Esophagus squamous epithelium (tissue), 5 donors: ENCODE results near the gene ZNF556. TPM values are rescaled to one million over a fixed set of nuclear protein-coding genes. Genes with fewer than 3 reads are reported as not detected.

ENCODE experiments used
- DNase-seq: peaks from one replicate; lab custom pipeline; 2025; lab: John Stamatoyannopoulos, UW
- H3K27ac ChIP-seq, 4 donors: fragments of 200-600 bp; sonication (generic); one replicate each; pipeline ENCODE4 v1.5.1; 2016 to 2019; ENCODE audit warnings: mild to moderate bottlenecking in 1 of 4
- H3K27me3 ChIP-seq, 4 donors: fragments of 200-600 bp; sonication (generic); 1 replicate in 3 of 4; 2 replicates in 1 of 4; pipeline versions ENCODE4 v1.5.1 to v1.6.0; 2017 to 2021; ENCODE audit warnings: antibody characterized with exemption in 1 of 4
- H3K36me3 ChIP-seq, 3 donors: fragments of 200-600 bp; sonication (generic); one replicate each; pipeline ENCODE4 v1.5.1; 2016 to 2019
- H3K4me1 ChIP-seq, 3 donors: fragments of 200-600 bp; sonication (generic); one replicate each; pipeline ENCODE4 v1.5.1; 2017 to 2019
- H3K4me3 ChIP-seq, 4 donors: fragments of 200-600 bp; sonication (generic); 1 replicate in 3 of 4; 2 replicates in 1 of 4; pipeline ENCODE4 v1.5.1; 2016 to 2019; ENCODE audit warnings: mild to moderate bottlenecking in 2 of 4, moderate library complexity in 1 of 4
- H3K9me3 ChIP-seq, 3 donors: fragments of 200-600 bp; sonication (generic); one replicate each; pipeline ENCODE4 v1.5.1; 2016 to 2019
- CTCF ChIP-seq, 6 experiments: fragments of 450-650 bp in 4 of 6; fragments of 200-600 bp in 2 of 6; sonication (generic) in 2 of 6; IDR thresholded peaks; one replicate each; pipeline ENCODE4 v1.5.1; 2016 to 2019; ENCODE audit warnings: antibody characterized with exemption in 6 of 6, mild to moderate bottlenecking in 4 of 6, moderate library complexity in 4 of 6
- POLR2A ChIP-seq, 4 donors: fragments of 450-650 bp; IDR thresholded peaks; one replicate each; pipeline ENCODE4 v1.6.1; 2017; ENCODE audit warnings: antibody characterized with exemption in 4 of 4, mild to moderate bottlenecking in 4 of 4, moderate library complexity in 3 of 4
- WGBS, 2 donors: methylation state at CpG; one replicate each; pipeline ENCODE4 v1.1.5; 2018; 5-methylcytosine and 5-hydroxymethylcytosine counted together
- intact Hi-C: fragments of 100-400 bp; cut with DNase I; formaldehyde crosslinking; loops from one replicate; pipeline ENCODE4 v1.15.0; 2022
- total RNA-seq, 4 donors: library from RNA; depleted of rRNA; stranded (reverse); fragments of >200 nt; gene quantifications; one replicate each; pipeline ENCODE4 v1.1.0, GENCODE V29; 2016
- donor health status: DM: yes; HTN: yes; CAD: no.

The ZNF556 gene
- total RNA-seq, 4 donors from 2014 or later = 0.79 to 5.8 (median 2.5) TPM

GRCh38 chr19:2823646-2824045, 43.5 kb upstream of the ZNF556 start:
- Histone ChIP-seq H3K4me3 (no peak overlapping the region), H3K9me3 (no peaks in the 10 kb centered on the region), H3K27me3 (no peaks in the 10 kb centered on the region), H3K36me3 (peaks cover 0 to 42% (median 0%) of the 10 kb centered on the region in 3 donors), H3K27ac (no peak overlapping the region), H3K4me1 (peaks cover 0 to 18% (median 4%) of the 10 kb centered on the region in 3 donors)
- DNase-seq = no peak
- TF ChIP-seq CTCF (IDR thresholded peaks at IDR 0.05) = no peak
- TF ChIP-seq POLR2A (IDR thresholded peaks at IDR 0.05) = no peak
- WGBS, 2 donors = 78% methylated on average over 7 of the region's 9 CpGs; no CpG with 5 or more reads in 1 of the 2 donors
- intact Hi-C loops = no loop called here

- Histone ChIP-seq H3K27me3 (no peaks in the 10 kb centered on the region), H3K4me1 (peaks cover 0 to 17% (median 4%) of the 10 kb centered on the region in 3 donors), H3K27ac (no peak overlapping the region), H3K36me3 (peaks cover 0 to 44% (median 0%) of the 10 kb centered on the region in 3 donors), H3K4me3 (no peak overlapping the region), H3K9me3 (no peaks in the 10 kb centered on the region)
- 80% methylated on average over 2 of the region's 8 CpGs; no CpG with 5 or more reads in 1 of the 2 donors for WGBS, 2 donors
- intact Hi-C loops = no loop called here
- no peak for TF ChIP-seq CTCF (IDR thresholded peaks at IDR 0.05)
- TF ChIP-seq POLR2A (IDR thresholded peaks at IDR 0.05) = no peak
- no peak for DNase-seq
Measured at GRCh38 chr19:2824129-2824528, 43.0 kb upstream of the ZNF556 start.

GRCh38 chr19:2827022-2827421, 40.1 kb upstream of the ZNF556 start:
- no peak for DNase-seq
- intact Hi-C loops = no loop called here
- 93 to 100% methylated on average over 1 to 2 of the region's 2 CpGs for WGBS, 2 donors
- H3K4me1 ChIP-seq = no peaks in the 10 kb centered on the region
- no peaks in the 10 kb centered on the region for H3K27me3 ChIP-seq
- peaks cover 0 to 23% (median 14%) of the 10 kb centered on the region in 3 donors for H3K9me3 ChIP-seq
- TF ChIP-seq POLR2A (IDR thresholded peaks at IDR 0.05) = no peak
- no peak for TF ChIP-seq CTCF (IDR thresholded peaks at IDR 0.05)
- H3K27ac ChIP-seq = no peak overlapping the region
- H3K4me3 ChIP-seq = no peak overlapping the region
- peaks cover 0 to 58% (median 0%) of the 10 kb centered on the region in 3 donors for H3K36me3 ChIP-seq

GRCh38 chr19:2827840-2828489, 39.2 kb upstream of the ZNF556 start:
- TF ChIP-seq CTCF (IDR thresholded peaks at IDR 0.05) (no peak), POLR2A (IDR thresholded peaks at IDR 0.05) (no peak)

GRCh38 chr19:2834294-2834871, 32.8 kb upstream of the ZNF556 start:
- Histone ChIP-seq H3K4me1 (no peaks in the 10 kb centered on the region), H3K9me3 (peaks cover 9 to 90% (median 67%) of the 10 kb centered on the region in 3 donors), H3K36me3 (peaks cover 5 to 62% (median 7%) of the 10 kb centered on the region in 3 donors), H3K27ac (no peak overlapping the region), H3K4me3 (no peak overlapping the region), H3K27me3 (no peaks in the 10 kb centered on the region)
- intact Hi-C loops = no loop called here
- no peak for TF ChIP-seq POLR2A (IDR thresholded peaks at IDR 0.05)
- no peak for TF ChIP-seq CTCF (IDR thresholded peaks at IDR 0.05)
- WGBS, 2 donors = 93 to 97% methylated on average over 13 to 15 of the region's 19 CpGs
- DNase-seq = no peak

More at GRCh38 chr19:2827840-2828489, 39.2 kb upstream of the ZNF556 start:
- no peaks in the 10 kb centered on the region for H3K4me1 ChIP-seq
- H3K27ac ChIP-seq = no peak overlapping the region
- H3K4me3 ChIP-seq = no peak overlapping the region
- intact Hi-C loops = no loop called here
- peaks cover under 1 to 33% (median 23%) of the 10 kb centered on the region in 3 donors for H3K9me3 ChIP-seq
- peaks cover 0 to 64% (median under 1%) of the 10 kb centered on the region in 3 donors for H3K36me3 ChIP-seq
- DNase-seq = no peak
- 73 to 94% methylated on average over 11 to 13 of the region's 13 CpGs for WGBS, 2 donors
- H3K27me3 ChIP-seq = no peaks in the 10 kb centered on the region
